HepG2 (cell line): ENCODE results near the gene SMOC1. TPM values are rescaled to one million over a fixed set of nuclear protein-coding genes. Genes with fewer than 3 reads are reported as not detected.
A peak's percentile ranks its signal among the peaks of the same experiment; 100 is the strongest.

Experiments
- ARID5B ChIP-seq: IDR thresholded peaks from 2 replicates; pipeline ENCODE4 v1.4.0; 2020; ENCODE audit warnings: mild to moderate bottlenecking, missing genetic modification reagents
- BRF2 ChIP-seq: sonication (generic); formaldehyde crosslinking; IDR thresholded peaks from 2 replicates; pipeline ENCODE4 v1.8.1; 2022; ENCODE audit warnings: mild to moderate bottlenecking, missing genetic modification reagents
- CEBPG ChIP-seq: IDR thresholded peaks from 2 replicates; pipeline ENCODE4 v1.6.1; 2016
- CHD4 ChIP-seq: fragments of 200-600 bp; sonication (generic); IDR thresholded peaks from 2 replicates; pipeline ENCODE4 v1.7.0; 2017; ENCODE audit warnings: mild to moderate bottlenecking, low read length, borderline replicate concordance
- EHMT2 ChIP-seq: fragments of 200-600 bp; sonication (generic); IDR thresholded peaks from 2 replicates; pipeline ENCODE4 v1.7.0; 2017; ENCODE audit warnings: antibody characterized with exemption, low read depth, low read length, borderline replicate concordance
- ELF3 ChIP-seq: IDR thresholded peaks from 2 replicates; pipeline ENCODE4 v1.6.1; 2016; ENCODE audit warnings: missing genetic modification reagents, missing compliant biosample characterization
- EP300 ChIP-seq, 3 experiments: sonication (generic) in 1 of 3; formaldehyde crosslinking in 1 of 3; IDR thresholded peaks; 2 replicates each; pipeline versions ENCODE4 v1.5.1 to v1.6.1; 2011 to 2020; ENCODE audit warnings: low read depth in 2 of 3, low read length in 2 of 3, borderline replicate concordance in 1 of 3, improper control_type of control experiment in 1 of 3, mild to moderate bottlenecking in 1 of 3, missing genetic modification reagents in 1 of 3, moderate library complexity in 1 of 3
- ETV5 ChIP-seq: IDR thresholded peaks from 2 replicates; pipeline ENCODE4 v1.6.1; 2018; ENCODE audit warnings: missing biosample characterization, missing genetic modification reagents, inconsistent platforms, borderline replicate concordance
- FOXK1 ChIP-seq: sonication (generic); formaldehyde crosslinking; IDR thresholded peaks from 2 replicates; pipeline ENCODE4 v1.4.0; 2020; ENCODE audit warnings: low read depth, missing genetic modification reagents, borderline replicate concordance
- KLF6 ChIP-seq: IDR thresholded peaks from 2 replicates; pipeline ENCODE4 v1.8.0; 2016; ENCODE audit warnings: missing biosample characterization, missing genetic modification reagents
- NKX3-1 ChIP-seq: sonication (generic); formaldehyde crosslinking; IDR thresholded peaks from 2 replicates; pipeline ENCODE4 v1.5.0; 2020; ENCODE audit warnings: missing genetic modification reagents
- PHF5A ChIP-seq: IDR thresholded peaks from one replicate; pipeline ENCODE4 v1.6.1; 2018; ENCODE audit warnings: low read depth, missing genetic modification reagents; ENCODE audit not compliant: unreplicated experiment
- RBM39 ChIP-seq: fragments of 200-400 bp; formaldehyde crosslinking; IDR thresholded peaks from one replicate; pipeline ENCODE4 v1.6.1; 2018; ENCODE audit warnings: antibody characterized with exemption, mild to moderate bottlenecking, low read depth, low read length; ENCODE audit not compliant: poor library complexity, severe bottlenecking
- SCMH1 ChIP-seq: sonication (generic); formaldehyde crosslinking; IDR thresholded peaks from 2 replicates; pipeline ENCODE4 v1.9.0; 2021; ENCODE audit warnings: missing genetic modification reagents, mild to moderate bottlenecking, borderline replicate concordance
- TEAD3 ChIP-seq: optimal IDR thresholded peaks from 2 replicates; pipeline ENCODE3; 2016; ENCODE audit warnings: borderline replicate concordance
- ZNF17 ChIP-seq: sonication (generic); formaldehyde crosslinking; IDR thresholded peaks from 2 replicates; pipeline ENCODE4 v1.5.0; 2020; ENCODE audit warnings: mild to moderate bottlenecking, missing genetic modification reagents
- ZNF503 ChIP-seq: sonication (generic); formaldehyde crosslinking; IDR thresholded peaks from 2 replicates; pipeline ENCODE4 v1.4.0; 2020; ENCODE audit warnings: missing genetic modification reagents
- ZSCAN9 ChIP-seq: IDR thresholded peaks from 2 replicates; pipeline ENCODE4 v1.6.1; 2016; ENCODE audit warnings: borderline replicate concordance
- polyA plus RNA-seq, 8 experiments: library from polyadenylated mRNA; depleted of rRNA in 3 of 8; stranded (reverse) in 7 of 8; unstranded in 1 of 8; fragments of >200 nt; fragmentation: Illumina TruSeq in 4 of 8; extraction: Trizol in 4 of 8; gene quantifications; 2 replicates each; pipeline versions ENCODE4 v1.2.1 to v1.2.3, GENCODE V29; 2011 to 2016; ENCODE audit warnings: low read depth in 4 of 8, missing spikeins in 1 of 8, mixed read lengths in 1 of 8; ENCODE audit not compliant: insufficient read depth in 1 of 8
- total RNA-seq, 5 experiments: library from RNA; depleted of rRNA; stranded (reverse); fragments of >200 nt; fragmentation: Illumina TruSeq; extraction: Trizol; gene quantifications; 2 replicates each; pipeline ENCODE4 v1.2.3, GENCODE V29; 2016; ENCODE audit warnings: low read depth in 1 of 5
- TF ChIP-seq, protein P1 (sequence below): sonication (generic); formaldehyde crosslinking; IDR thresholded peaks from 2 replicates; pipeline ENCODE4 v1.4.0; 2020; ENCODE audit warnings: missing genetic modification reagents

Gene SMOC1
- total and polyA plus RNA-seq, 2 of the 13 experiments (the other 11 are each of a cell fraction or from before 2014, with no cell fraction given), result 17.8 to 35.6 TPM

- TF ChIP-seq BRF2 (no peak), CEBPG (CRISPR knock-in tag) (peak; percentile 14; the same call in 1 of the 2 replicates), NKX3-1 (CRISPR knock-in tag) (0 out of 2 replicates have a peak, but pooled peaks have one; percentile 60), RBM39 (no peak), ZNF503 (CRISPR knock-in tag) (no peak), SCMH1 (no peak), ZSCAN9 (peak; percentile 95), FOXK1 (peak; percentile 45; the same call in 1 of the 2 replicates), ARID5B (CRISPR knock-in tag) (0 out of 2 replicates have a peak, but pooled peaks have one; percentile 16), ZNF17 (CRISPR knock-in tag) (no peak), PHF5A (CRISPR knock-in tag) (no peak), ELF3 (CRISPR knock-in tag) (peak; percentile 62), EHMT2 (peak; percentile 95), CHD4 (no peak), EP300 (IDR thresholded peaks at IDR 0.05; ENCODE audit: low read depth in 2 of 2, low read length in 2 of 2) (no peak), EP300 (CRISPR knock-in tag; IDR thresholded peaks at IDR 0.05; ENCODE audit: borderline replicate concordance) (no peak), KLF6 (CRISPR knock-in tag) (peak; percentile 88; the same call in 1 of the 2 replicates), ETV5 (CRISPR knock-in tag) (peak; percentile 44; the same call in 1 of the 2 replicates), TEAD3 (CRISPR knock-in tag) (peak; percentile 16)
- TF ChIP-seq, protein P1, sequence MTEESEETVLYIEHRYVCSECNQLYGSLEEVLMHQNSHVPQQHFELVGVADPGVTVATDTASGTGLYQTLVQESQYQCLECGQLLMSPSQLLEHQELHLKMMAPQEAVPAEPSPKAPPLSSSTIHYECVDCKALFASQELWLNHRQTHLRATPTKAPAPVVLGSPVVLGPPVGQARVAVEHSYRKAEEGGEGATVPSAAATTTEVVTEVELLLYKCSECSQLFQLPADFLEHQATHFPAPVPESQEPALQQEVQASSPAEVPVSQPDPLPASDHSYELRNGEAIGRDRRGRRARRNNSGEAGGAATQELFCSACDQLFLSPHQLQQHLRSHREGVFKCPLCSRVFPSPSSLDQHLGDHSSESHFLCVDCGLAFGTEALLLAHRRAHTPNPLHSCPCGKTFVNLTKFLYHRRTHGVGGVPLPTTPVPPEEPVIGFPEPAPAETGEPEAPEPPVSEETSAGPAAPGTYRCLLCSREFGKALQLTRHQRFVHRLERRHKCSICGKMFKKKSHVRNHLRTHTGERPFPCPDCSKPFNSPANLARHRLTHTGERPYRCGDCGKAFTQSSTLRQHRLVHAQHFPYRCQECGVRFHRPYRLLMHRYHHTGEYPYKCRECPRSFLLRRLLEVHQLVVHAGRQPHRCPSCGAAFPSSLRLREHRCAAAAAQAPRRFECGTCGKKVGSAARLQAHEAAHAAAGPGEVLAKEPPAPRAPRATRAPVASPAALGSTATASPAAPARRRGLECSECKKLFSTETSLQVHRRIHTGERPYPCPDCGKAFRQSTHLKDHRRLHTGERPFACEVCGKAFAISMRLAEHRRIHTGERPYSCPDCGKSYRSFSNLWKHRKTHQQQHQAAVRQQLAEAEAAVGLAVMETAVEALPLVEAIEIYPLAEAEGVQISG (CRISPR knock-in tag), result 0 out of 2 replicates have a peak, but pooled peaks have one; percentile 23
Measured at GRCh38 chr14:70052990-70053389, 173.8 kb downstream of the SMOC1 start (continued).
